CD14-positive monocyte (primary cell): ENCODE measurements around the gene TMEM184A. TPM values are rescaled to one million over a fixed set of nuclear protein-coding genes. Genes with fewer than 3 reads are reported as not detected.
A peak's percentile ranks its signal among the peaks of the same experiment; 100 is the strongest.

Source experiments
- DNase-seq, 3 donors: peaks; one replicate each; pipeline ENCODE4 v3.0.0-alpha.2; 2011 to 2022
- H2AFZ ChIP-seq: 2 replicates; pipeline ENCODE4 v1.6.0; 2012; ENCODE audit warnings: mild to moderate bottlenecking, low read depth, low read length, inconsistent platforms; ENCODE audit not compliant: insufficient read depth, poor library complexity, severe bottlenecking
- H3K27ac ChIP-seq, 2 donors: 1 replicate in 1 of 2; 2 replicates in 1 of 2; pipeline ENCODE4 v1.5.1; 2012 to 2013; ENCODE audit warnings: low read length in 2 of 2, control low read depth in 1 of 2, inconsistent platforms in 1 of 2, low read depth in 1 of 2, mild to moderate bottlenecking in 1 of 2
- H3K27me3 ChIP-seq, 2 donors: one replicate each; pipeline versions ENCODE4 v1.6.0 to v1.6.1; 2011 to 2013; ENCODE audit warnings: low read length in 2 of 2; ENCODE audit not compliant: control insufficient read depth in 2 of 2, insufficient read depth in 2 of 2
- H3K36me3 ChIP-seq, 2 donors: replicated peaks in 1 of 2; 1 replicate in 1 of 2; 2 replicates in 1 of 2; pipeline versions ENCODE4 v1.5.1 to v1.6.1; 2012 to 2013; ENCODE audit warnings: low read length in 2 of 2, control low read depth in 1 of 2, inconsistent platforms in 1 of 2, mild to moderate bottlenecking in 1 of 2; ENCODE audit not compliant: insufficient read depth in 2 of 2, control insufficient read depth in 1 of 2
- H3K4me1 ChIP-seq, 2 donors: 1 replicate in 1 of 2; 2 replicates in 1 of 2; pipeline versions ENCODE4 v1.5.1 to v1.6.1; 2012 to 2013; ENCODE audit warnings: low read length in 2 of 2, control low read depth in 1 of 2, inconsistent platforms in 1 of 2, mild to moderate bottlenecking in 1 of 2, moderate library complexity in 1 of 2; ENCODE audit not compliant: insufficient read depth in 2 of 2, control insufficient read depth in 1 of 2
- H3K4me2 ChIP-seq: replicated peaks from 2 replicates; pipeline ENCODE3; 2012; ENCODE audit warnings: low read length, moderate library complexity, mild to moderate bottlenecking; ENCODE audit not compliant: poor library complexity, severe bottlenecking; ENCODE audit errors: extremely low read depth
- H3K4me3 ChIP-seq, 3 experiments: fragments of 200-600 bp in 1 of 3; sonication (generic) in 1 of 3; replicated peaks in 1 of 3; 1 replicate in 2 of 3; 2 replicates in 1 of 3; pipeline ENCODE4 v1.5.1; 2011 to 2013; ENCODE audit warnings: low read length in 3 of 3, mild to moderate bottlenecking in 3 of 3, control low read depth in 2 of 3, low read depth in 2 of 3, inconsistent platforms in 1 of 3, moderate library complexity in 1 of 3
- H3K79me2 ChIP-seq: 2 replicates; pipeline ENCODE4 v1.6.0; 2012; ENCODE audit warnings: mild to moderate bottlenecking, control low read depth, inconsistent platforms, low read length, moderate library complexity; ENCODE audit not compliant: insufficient read depth
- H3K9ac ChIP-seq: 2 replicates; pipeline ENCODE4 v1.6.0; 2017; ENCODE audit warnings: low read length, mild to moderate bottlenecking; ENCODE audit not compliant: insufficient read depth, poor library complexity, severe bottlenecking
- H3K9me3 ChIP-seq, 2 donors: replicated peaks in 1 of 2; 1 replicate in 1 of 2; 2 replicates in 1 of 2; pipeline versions ENCODE4 v1.5.1 to v1.6.1; 2012 to 2013; ENCODE audit warnings: low read length in 2 of 2, control low read depth in 1 of 2; ENCODE audit not compliant: control insufficient read depth in 1 of 2, insufficient read depth in 1 of 2
- H4K20me1 ChIP-seq: 2 replicates; pipeline ENCODE4 v1.6.0; 2012; ENCODE audit warnings: mild to moderate bottlenecking, low read length, control low read depth, moderate library complexity; ENCODE audit not compliant: insufficient read depth
- H3K27ac Mint-ChIP-seq, 7 donors: one replicate each; pipeline ENCODE4 v1.8.0; 2020; ENCODE audit warnings: mild to moderate bottlenecking in 7 of 7, mixed read lengths in 7 of 7, moderate library complexity in 6 of 7, inconsistent platforms in 2 of 7
- H3K27me3 Mint-ChIP-seq, 3 donors: one replicate each; pipeline ENCODE4 v1.8.0; 2021 to 2022; ENCODE audit warnings: low read depth in 3 of 3, mild to moderate bottlenecking in 3 of 3, mixed read lengths in 3 of 3, moderate library complexity in 3 of 3, inconsistent platforms in 1 of 3
- H3K36me3 Mint-ChIP-seq, 2 donors: one replicate each; pipeline ENCODE4 v1.8.0; 2020; ENCODE audit warnings: mixed read lengths in 2 of 2, inconsistent platforms in 1 of 2, mild to moderate bottlenecking in 1 of 2
- H3K4me1 Mint-ChIP-seq: one replicate; pipeline ENCODE4 v1.8.0; 2020; ENCODE audit warnings: mild to moderate bottlenecking, mixed read lengths
- H3K4me3 Mint-ChIP-seq, 2 donors: one replicate each; pipeline ENCODE4 v1.8.0; 2020; ENCODE audit warnings: mild to moderate bottlenecking in 2 of 2, mixed read lengths in 2 of 2, moderate library complexity in 1 of 2
- H3K9me3 Mint-ChIP-seq, 7 donors: one replicate each; pipeline ENCODE4 v1.8.0; 2020 to 2022; ENCODE audit warnings: mixed read lengths in 7 of 7, mild to moderate bottlenecking in 6 of 7, moderate library complexity in 6 of 7, inconsistent platforms in 2 of 7
- WGBS: methylation state at CpG from one replicate; pipeline ENCODE4 v1.1.5; 2013; ENCODE audit warnings: missing lambda C conversion rate; ENCODE audit not compliant: insufficient coverage; 5-methylcytosine and 5-hydroxymethylcytosine counted together
- intact Hi-C, 2 donors: fragments of 100-400 bp; cut with micrococcal nuclease; formaldehyde crosslinking; loops; one replicate each; pipeline versions ENCODE4 v1.15.0 to v1.15.1; 2023
- polyA plus RNA-seq, 3 donors: library from polyadenylated mRNA; depleted of rRNA in 1 of 3; unstranded in 2 of 3; stranded (reverse) in 1 of 3; fragments of 300-500 nt in 2 of 3; fragments of >200 nt in 1 of 3; fragmentation: Illumina TruSeq in 2 of 3; gene quantifications; 1 replicate in 2 of 3; 2 replicates in 1 of 3; pipeline ENCODE4 v1.2.3, GENCODE V29; 2012 to 2021
- TF ChIP-seq, protein P1 (sequence below): fragments of 200-600 bp; IDR thresholded peaks from one replicate; pipeline ENCODE4 v1.8.0; 2022; ENCODE audit warnings: antibody characterized with exemption, mild to moderate bottlenecking

Gene TMEM184A
- polyA plus RNA-seq, 3 donors, result not detected

DNA sequence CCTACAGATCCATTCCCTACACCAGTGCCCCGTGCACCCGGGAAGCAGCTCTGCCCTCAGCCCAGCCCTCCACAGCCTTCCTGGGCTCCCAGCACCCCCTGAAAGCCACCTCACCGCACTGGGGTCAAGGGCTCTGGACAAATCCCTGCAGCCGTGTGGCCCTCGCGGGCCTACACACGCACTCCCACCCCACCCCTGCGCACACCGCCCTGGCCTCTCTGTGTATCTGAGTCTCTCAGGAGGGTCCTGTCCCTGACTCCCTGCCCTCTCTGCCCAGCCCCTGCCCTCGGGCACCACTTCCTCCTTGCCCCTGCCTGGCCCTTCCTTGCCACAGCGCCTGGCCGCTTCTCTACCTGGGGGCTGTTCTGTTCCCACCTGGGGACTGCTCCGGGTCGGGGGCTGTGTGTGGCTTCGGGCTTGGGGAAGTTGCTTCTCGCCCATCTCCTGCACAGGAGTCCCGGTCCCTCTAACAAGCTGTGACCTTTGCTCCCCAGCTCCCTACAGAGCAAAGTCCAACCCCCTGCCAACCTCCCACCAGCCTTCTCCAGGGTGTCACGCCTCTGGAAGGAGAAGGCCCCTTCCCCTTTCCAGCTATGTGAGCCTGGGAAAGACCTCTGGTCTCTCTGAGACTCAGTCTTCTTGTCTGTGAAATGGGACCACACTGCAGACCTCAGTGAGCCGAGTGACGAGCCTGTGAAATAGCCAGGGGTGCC lies 1.5 kb downstream of the TMEM184A start:
- H3K27ac ChIP-seq, result no peak overlapping the region
- H3K27ac Mint-ChIP-seq, result peak overlapping the region in 1 of 7 donors; percentile 28
- H3K27me3 ChIP-seq, result no peaks in the 10 kb centered on the region
- no peak overlapping the region for H3K4me2 ChIP-seq
- H3K4me3 Mint-ChIP-seq, result no peak overlapping the region
- no peak overlapping the region for H3K9ac ChIP-seq
- H4K20me1 ChIP-seq, result no peaks in the 10 kb centered on the region
- H3K9me3 Mint-ChIP-seq, result peaks cover 0 to 3% (median 0%) of the 10 kb centered on the region in 7 donors
- H3K79me2 ChIP-seq, result no peaks in the 10 kb centered on the region
- peaks cover 0 to 6% (median 2%) of the 10 kb centered on the region in 3 donors for H3K27me3 Mint-ChIP-seq
- intact Hi-C loops, result no loop called here
- no peak overlapping the region for H2AFZ ChIP-seq
- no peaks in the 10 kb centered on the region for H3K9me3 ChIP-seq
- WGBS, result 80% methylated on average over 18 of the region's 20 CpGs
- H3K36me3 Mint-ChIP-seq, result no peaks in the 10 kb centered on the region
- peaks cover 2% of the 10 kb centered on the region for H3K4me1 Mint-ChIP-seq
- no peak overlapping the region for H3K4me3 ChIP-seq
- TF ChIP-seq, protein P1, sequence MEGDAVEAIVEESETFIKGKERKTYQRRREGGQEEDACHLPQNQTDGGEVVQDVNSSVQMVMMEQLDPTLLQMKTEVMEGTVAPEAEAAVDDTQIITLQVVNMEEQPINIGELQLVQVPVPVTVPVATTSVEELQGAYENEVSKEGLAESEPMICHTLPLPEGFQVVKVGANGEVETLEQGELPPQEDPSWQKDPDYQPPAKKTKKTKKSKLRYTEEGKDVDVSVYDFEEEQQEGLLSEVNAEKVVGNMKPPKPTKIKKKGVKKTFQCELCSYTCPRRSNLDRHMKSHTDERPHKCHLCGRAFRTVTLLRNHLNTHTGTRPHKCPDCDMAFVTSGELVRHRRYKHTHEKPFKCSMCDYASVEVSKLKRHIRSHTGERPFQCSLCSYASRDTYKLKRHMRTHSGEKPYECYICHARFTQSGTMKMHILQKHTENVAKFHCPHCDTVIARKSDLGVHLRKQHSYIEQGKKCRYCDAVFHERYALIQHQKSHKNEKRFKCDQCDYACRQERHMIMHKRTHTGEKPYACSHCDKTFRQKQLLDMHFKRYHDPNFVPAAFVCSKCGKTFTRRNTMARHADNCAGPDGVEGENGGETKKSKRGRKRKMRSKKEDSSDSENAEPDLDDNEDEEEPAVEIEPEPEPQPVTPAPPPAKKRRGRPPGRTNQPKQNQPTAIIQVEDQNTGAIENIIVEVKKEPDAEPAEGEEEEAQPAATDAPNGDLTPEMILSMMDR, result no peak
- no peaks in the 10 kb centered on the region for H3K36me3 ChIP-seq
- DNase-seq, result no peak
- no peaks in the 10 kb centered on the region for H3K4me1 ChIP-seq

DNA sequence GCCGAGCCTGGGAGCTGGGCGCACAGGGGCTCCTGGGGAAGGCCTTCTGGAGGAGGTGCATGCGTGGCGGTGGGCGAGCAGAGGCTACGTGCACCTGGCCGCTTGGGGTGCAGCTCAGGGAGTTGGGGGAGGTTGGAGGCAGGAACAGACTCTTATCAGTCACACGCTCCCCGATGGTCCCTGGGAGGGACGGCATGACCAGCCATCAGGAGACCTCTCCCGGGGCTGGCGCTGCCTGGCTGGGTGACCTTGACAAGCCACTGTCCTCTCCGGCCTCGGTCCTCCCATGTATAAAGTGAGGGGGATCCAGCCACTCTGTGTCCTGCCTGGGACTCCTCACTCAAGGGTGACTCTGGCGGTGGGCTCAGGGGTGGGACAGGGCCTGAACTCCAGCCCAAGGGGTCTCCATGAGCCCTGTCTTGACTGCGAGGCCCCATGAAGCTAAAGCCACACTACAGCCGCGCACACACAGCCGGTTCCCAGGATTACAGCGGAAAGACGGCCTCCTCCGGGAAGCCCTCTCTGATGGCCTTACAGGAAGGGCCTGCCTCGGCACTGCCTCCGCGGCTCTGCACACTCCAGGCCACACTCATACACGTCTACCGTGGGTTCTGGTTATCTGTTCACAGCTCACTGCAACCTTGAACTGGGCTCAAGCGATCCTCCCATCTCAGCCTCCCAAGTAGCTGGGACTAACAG lies 2.3 kb downstream of the TMEM184A start:
- H3K36me3 ChIP-seq, result no peaks in the 10 kb centered on the region
- H3K4me3 ChIP-seq, result no peak overlapping the region
- TF ChIP-seq, protein P1, result no peak
- H3K79me2 ChIP-seq, result no peaks in the 10 kb centered on the region
- Mint-ChIP-seq H3K4me1 (peaks cover 2% of the 10 kb centered on the region), H3K4me3 (no peak overlapping the region), H3K36me3 (no peaks in the 10 kb centered on the region), H3K27me3 (peaks cover 0 to 6% (median 2%) of the 10 kb centered on the region in 3 donors), H3K27ac (peak overlapping the region in 1 of 7 donors; percentile 50), H3K9me3 (peaks cover 0 to 5% (median 0%) of the 10 kb centered on the region in 7 donors)
- no peaks in the 10 kb centered on the region for H3K27me3 ChIP-seq
- no peak overlapping the region for H3K4me2 ChIP-seq
- no peaks in the 10 kb centered on the region for H4K20me1 ChIP-seq
- intact Hi-C loops, result no loop called here
- H3K27ac ChIP-seq, result no peak overlapping the region
- WGBS, result 96% methylated on average over 25 of the region's 28 CpGs
- H3K9me3 ChIP-seq, result no peaks in the 10 kb centered on the region
- H3K4me1 ChIP-seq, result no peaks in the 10 kb centered on the region
- no peak overlapping the region for H2AFZ ChIP-seq
- no peak for DNase-seq
- H3K9ac ChIP-seq, result no peak overlapping the region
